ENCODE measurements around the gene ARHGAP42. TPM values are rescaled to one million over a fixed set of nuclear protein-coding genes. Genes with fewer than 3 reads are reported as not detected.

Gene ARHGAP42
- total and polyA plus RNA-seq, 2 of the 13 experiments (the other 11 are each of a cell fraction or from before 2014, with no cell fraction given): 2.5 to 4.3 TPM

- Histone ChIP-seq H3K4me1 (ENCODE audit: insufficient read depth, low read length) (peaks cover 8% of the 10 kb centered on the region; the same call in 1 of the 2 replicates), H3K27ac (ENCODE audit: extremely low read length, insufficient read depth, low read length) (no peak overlapping the region), H3K4me3 (replicated peaks in 1 of 3; ENCODE audit: insufficient read depth in 1 of 3, low read depth in 2 of 3, low read length in 3 of 3) (no peak overlapping the region), H2AFZ (ENCODE audit: low read length) (no peak overlapping the region), H3K27me3 (ENCODE audit: control insufficient read depth in 1 of 2, insufficient read depth in 2 of 2, low read length in 2 of 2) (no peaks in the 10 kb centered on the region), H3K9ac (ENCODE audit: insufficient read depth, low read depth, low read length) (no peak overlapping the region), H3K9me3 (ENCODE audit: low read length) (no peaks in the 10 kb centered on the region), H3K79me2 (ENCODE audit: insufficient read depth, low read length) (no peaks in the 10 kb centered on the region), H4K20me1 (ENCODE audit: insufficient read depth, low read length) (no peaks in the 10 kb centered on the region), H3K36me3 (replicated peaks in 1 of 2; ENCODE audit: control insufficient read depth in 1 of 2, insufficient read depth in 2 of 2, low read length in 2 of 2) (no peaks in the 10 kb centered on the region), H3K4me2 (ENCODE audit: low read depth, low read length) (peak overlapping the region; percentile 36)
- no peak for FAIRE-seq
- BruUV-seq (replicated peaks): no TSS peak
- ChIA-PET CTCF (ENCODE audit: low intra/inter-chr PET ratio, low total read pairs) (no interaction called here), POLR2A (no interaction called here)
- intact Hi-C loops (cut with micrococcal nuclease; ENCODE audit: unreplicated experiment): no loop called here
- TF ChIP-seq ARID5B (CRISPR knock-in tag; IDR thresholded peaks at IDR 0.05) (0 out of 2 replicates have a peak, but pooled peaks have one; percentile 7), BCL6 (CRISPR knock-in tag; IDR thresholded peaks at IDR 0.05) (peak; percentile 52), ZNF737 (CRISPR knock-in tag; IDR thresholded peaks at IDR 0.05; ENCODE audit: borderline replicate concordance) (no peak), MAFK (conservative IDR thresholded peaks at IDR 0.05 in 1 of 2, IDR thresholded peaks at IDR 0.05 in 1 of 2; ENCODE audit: low read length in 2 of 2) (0 out of 4 replicates have a peak, but pooled peaks of 1 of the 2 experiments have one; percentile 3), ZMYM2 (CRISPR knock-in tag; IDR thresholded peaks at IDR 0.05) (no peak), RBFOX2 (IDR thresholded peaks at IDR 0.05; ENCODE audit: low read depth, low read length) (no peak), ZSCAN20 (CRISPR knock-in tag; IDR thresholded peaks at IDR 0.05; ENCODE audit: borderline replicate concordance) (no peak), SIX4 (CRISPR knock-in tag; IDR thresholded peaks at IDR 0.05) (no peak), EP300 (IDR thresholded peaks at IDR 0.05; ENCODE audit: low read depth in 2 of 2, low read length in 2 of 2) (no peak), EP300 (CRISPR knock-in tag; IDR thresholded peaks at IDR 0.05; ENCODE audit: borderline replicate concordance) (no peak)
- WGBS (ENCODE audit: low lambda C conversion rate): 2% methylated on average over 9 of the region's 9 CpGs
- in situ Hi-C loops (cut with HindIII; ENCODE audit: extremely low pct_ligation_motif_present, low pct_unique_long_range_greater_than_20kb): no loop called here
- no peak for DNase-seq (ENCODE audit: low spot score)
- peak; percentile 62; the same call in 2 of the 3 replicates for ATAC-seq
Observed at GRCh38 chr11:100639140-100639539, 47.9 kb upstream of the ARHGAP42 start.

Data from HepG2 (cell line).